Measurements from ENCODE around the gene CCT3.

DNA sequence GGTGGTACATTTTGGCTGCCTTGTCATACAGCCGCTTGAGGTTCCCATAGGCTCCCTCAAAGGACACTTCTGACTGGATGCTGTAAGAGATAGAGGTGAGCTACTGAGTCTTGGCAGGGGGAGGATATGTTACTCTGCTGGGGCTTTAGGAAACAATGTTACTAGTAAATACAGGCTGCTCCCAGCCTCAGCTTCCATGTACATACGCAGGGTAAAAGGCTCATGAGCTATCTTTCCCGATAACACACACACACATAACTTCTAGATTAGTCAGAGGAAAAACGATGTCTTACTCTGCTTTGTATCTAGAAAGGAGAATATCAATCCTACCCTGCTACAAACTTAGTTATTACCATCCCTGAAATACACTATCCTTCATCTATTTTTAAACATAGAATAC lies 69.8 kb downstream of the CCT3 start:
- TF ChIP-seq POLR2A (IDR thresholded peaks at IDR 0.05; ENCODE audit: low read depth, low read length) (no peak), POLR2AphosphoS5 (IDR thresholded peaks at IDR 0.05; ENCODE audit: low read depth, low read length) (no peak), TAF1 (IDR thresholded peaks at IDR 0.05; ENCODE audit: low read depth, low read length) (no peak)

Data from GM12891 (cell line).